Erythroblast (primary cell): ENCODE data around the gene NTN3.

ENCODE experiments used
- GATA1 ChIP-seq: IDR thresholded peaks from 2 replicates; pipeline ENCODE4 v1.6.1; 2011; ENCODE audit warnings: low read depth, mild to moderate bottlenecking, control low read depth, low read length, moderate library complexity
- POLR2A ChIP-seq: IDR thresholded peaks from 2 replicates; pipeline ENCODE4 v1.6.1; 2011; ENCODE audit warnings: mild to moderate bottlenecking, low read length

- TF ChIP-seq POLR2A (peak; percentile 40), GATA1 (no peak)
These were observed 3.4 kb upstream of the NTN3 start for GRCh38 chr16:2467528-2468232.
